HG03097 (cell line): ENCODE results near the gene EFNB1.
"Not testable (repeated sequence)": the region's sequence is repeated elsewhere in the genome, so short reads cannot be mapped to it uniquely, and the experiment has no call there.

Source experiments
- ATAC-seq: cut with Tn5 transposase; IDR thresholded peaks from one replicate; pipeline ENCODE4 v1.9.1; 2021; ENCODE audit not compliant: unreplicated experiment, low FRiP score

EFNB1 gene

GRCh38 chrX:68828740-68829581, at the start of gene EFNB1:
Gene EFNB1 (plus strand): TSS chrX:68829021. CDS start chrX:68829777, 756 bp downstream.
- ATAC-seq, result peak; percentile 88

GRCh38 chrX:68781295-68781694, 47.5 kb upstream of the EFNB1 start:
- not testable (repeated sequence) for ATAC-seq

GRCh38 chrX:68784816-68785215, 44.0 kb upstream of the EFNB1 start:
- ATAC-seq, result no peak

GRCh38 chrX:68786581-68786980, 42.2 kb upstream of the EFNB1 start:
- ATAC-seq, result not testable (repeated sequence)

- no peak for ATAC-seq
Observed at GRCh38 chrX:68789966-68790365, 38.9 kb upstream of the EFNB1 start.

- no peak for ATAC-seq
Observed at GRCh38 chrX:68792083-68792482, 36.7 kb upstream of the EFNB1 start.

GRCh38 chrX:68794461-68794860, 34.4 kb upstream of the EFNB1 start:
- no peak for ATAC-seq

- ATAC-seq, result no peak
Observed at GRCh38 chrX:68795741-68796140, 33.1 kb upstream of the EFNB1 start.

GRCh38 chrX:68798400-68798799, 30.4 kb upstream of the EFNB1 start:
- not testable (repeated sequence) for ATAC-seq

- ATAC-seq, result no peak
Observed at GRCh38 chrX:68801737-68802290, 27.0 kb upstream of the EFNB1 start.

- no peak for ATAC-seq
Observed at GRCh38 chrX:68807818-68808217, 21.0 kb upstream of the EFNB1 start.

GRCh38 chrX:68808686-68809357, 20.0 kb upstream of the EFNB1 start:
- ATAC-seq, result no peak

- ATAC-seq, result no peak
Observed at GRCh38 chrX:68820476-68821110, 8.2 kb upstream of the EFNB1 start.

GRCh38 chrX:68821616-68822015, 7.2 kb upstream of the EFNB1 start:
- no peak for ATAC-seq

- ATAC-seq, result peak; percentile 52
Observed at GRCh38 chrX:68822641-68823410, 6.0 kb upstream of the EFNB1 start.

- no peak for ATAC-seq
Observed at GRCh38 chrX:68823413-68824151, 5.2 kb upstream of the EFNB1 start.

GRCh38 chrX:68824152-68824433, 4.7 kb upstream of the EFNB1 start:
- no peak for ATAC-seq

- no peak for ATAC-seq
Observed at GRCh38 chrX:68824565-68825125, 4.2 kb upstream of the EFNB1 start.

GRCh38 chrX:68826113-68826980, 2.5 kb upstream of the EFNB1 start:
- ATAC-seq, result no peak
